ENCODE results near the gene PYGO2. TPM values are rescaled to one million over a fixed set of nuclear protein-coding genes. Genes with fewer than 3 reads are reported as not detected.

The PYGO2 gene
- total and polyA plus RNA-seq, 2 of the 8 experiments (the other 6 are each of a cell fraction or from before 2014, with no cell fraction given), result 31.0 to 31.6 TPM

- peaks cover 5% of the 10 kb centered on the region for H3K23me2 ChIP-seq (ENCODE audit: low read depth, low read length)
- H3K4me3 ChIP-seq (ENCODE audit: extremely low read depth in 1 of 4, insufficient read depth in 2 of 4, low read depth in 3 of 4, low read length in 4 of 4), result peak overlapping the region; percentile 44 to 96 (median 52)
- POLR2A ChIA-PET (ENCODE audit: partially characterized antibody), result interaction anchor here (0.7 to 42.8 kb wide), 11 partner anchors 10 to 437 kb away, joined by 3 to 702 read pairs (median 9); partner anchors contain the start of genes CKS1B, LENEP, PBXIP1 and PMVK
- H3K14ac ChIP-seq (ENCODE audit: insufficient read length), result no peak overlapping the region
- peak overlapping the region; percentile 74 to 93 for H3K4me2 ChIP-seq (ENCODE audit: insufficient read depth in 1 of 2, low read depth in 2 of 2, low read length in 2 of 2)
- no peaks in the 10 kb centered on the region for H3K27me3 ChIP-seq (replicated peaks in 1 of 4; ENCODE audit: control insufficient read depth in 3 of 4, extremely low read depth in 1 of 4, insufficient read depth in 3 of 4, low read length in 3 of 4)
- peak overlapping the region; percentile 88 for H3K27ac ChIP-seq (ENCODE audit: low read depth, low read length)
- H3K4me1 ChIP-seq (replicated peaks in 1 of 4; ENCODE audit: control insufficient read depth in 3 of 4, insufficient read depth in 4 of 4, low read length in 3 of 4), result peaks cover 0 to 8% (median 2%) of the 10 kb centered on the region in 4 experiments; a peak in 3 of 7 replicates
- no peaks in the 10 kb centered on the region for H3K9me3 ChIP-seq (ENCODE audit: insufficient read depth in 2 of 2, low read depth in 1 of 2, low read length in 1 of 2)
- H2AFZ ChIP-seq (ENCODE audit: low read length), result no peak overlapping the region
- H3K36me3 ChIP-seq (ENCODE audit: control insufficient read depth in 2 of 4, insufficient read depth in 4 of 4, low read length in 3 of 4), result peaks cover 10 to 33% (median 23%) of the 10 kb centered on the region in 4 experiments
- no peak overlapping the region for H3K23ac ChIP-seq (ENCODE audit: insufficient read length)
- peak overlapping the region; percentile 86 for H3K4ac ChIP-seq (replicated peaks; ENCODE audit: insufficient read length, low read depth, low read length)
- no peak overlapping the region for H4K8ac ChIP-seq (ENCODE audit: extremely low read depth, insufficient read depth, low read length)
- WGBS, 2 experiments (ENCODE audit: extremely low coverage in 1 of 2, insufficient coverage in 1 of 2, insufficient read length in 1 of 2, insufficient replicate concordance in 2 of 2, low coverage in 1 of 2, low lambda C conversion rate in 2 of 2, missing lambda C conversion rate in 1 of 2), result 41% methylated on average over 4 of the region's 6 CpGs; no CpG with 5 or more reads in 1 of the 2 experiments
- no peak overlapping the region for H2BK20ac ChIP-seq (ENCODE audit: low read length)
- H4K5ac ChIP-seq (ENCODE audit: insufficient read length, low read depth, low read length), result no peak overlapping the region
- H2AK5ac ChIP-seq (ENCODE audit: low read depth, low read length), result peak overlapping the region; percentile 44; the same call in 1 of the 2 replicates
- CTCF ChIA-PET (ENCODE audit: partially characterized antibody), result interaction anchor here (0.6 to 20.6 kb wide), 13 partner anchors 9 to 102 kb away, joined by 3 to 334 read pairs (median 5); partner anchors contain the start of genes LENEP, PBXIP1 and SHC1
- H2BK120ac ChIP-seq (replicated peaks; ENCODE audit: low read depth, low read length), result peak overlapping the region; percentile 4
- H2BK15ac ChIP-seq (ENCODE audit: low read length), result no peak overlapping the region; the same call in 1 of the 2 replicates
- peak overlapping the region; percentile 84 for H2BK5ac ChIP-seq (ENCODE audit: low read depth, low read length)
- DNase-seq (ENCODE audit: low read depth in 1 of 2, low spot score in 2 of 2) (no peak), FAIRE-seq (no peak)
- H3K56ac ChIP-seq (replicated peaks; ENCODE audit: insufficient read length, low read depth, low read length), result no peak overlapping the region
- peak overlapping the region; percentile 19; the same call in 1 of the 2 replicates for H3K18ac ChIP-seq (ENCODE audit: extremely low read depth, low read length)
- H3K9ac ChIP-seq (replicated peaks in 1 of 4; ENCODE audit: extremely low read depth in 1 of 4, low read depth in 3 of 4, low read length in 3 of 4), result peak overlapping the region; percentile 64 to 88 (median 82)
- H3K79me1 ChIP-seq (ENCODE audit: low read depth, low read length), result 0 out of 2 replicates have a peak, but pooled peaks cover 3% of the 10 kb centered on the region
- H3K79me2 ChIP-seq (ENCODE audit: control insufficient read depth in 1 of 2, insufficient read depth in 2 of 2, low read length in 2 of 2), result peaks cover 6 to 58% of the 10 kb centered on the region in 2 experiments
- 0 out of 2 replicates have a peak, but pooled peaks have one; percentile 17 for TF ChIP-seq POU5F1 (IDR thresholded peaks at IDR 0.05; ENCODE audit: low read depth, low read length)
- no peak for TF ChIP-seq SP4 (IDR thresholded peaks at IDR 0.05; ENCODE audit: low read length)
- peak overlapping the region; percentile 51 for H2BK12ac ChIP-seq (ENCODE audit: low read depth, low read length)
- peaks cover 4 to 5% of the 10 kb centered on the region in 2 experiments for H4K20me1 ChIP-seq (replicated peaks in 1 of 2; ENCODE audit: control insufficient read depth in 1 of 2, insufficient read depth in 2 of 2, low read length in 2 of 2)
- H4K91ac ChIP-seq (replicated peaks; ENCODE audit: insufficient read length, low read length), result peak overlapping the region; percentile 56
Measured at GRCh38 chr1:154982341-154982740, 20.8 kb upstream of the PYGO2 start.

Data from H1 (cell line).